Measurements from ENCODE around the gene MRPL17.
"Not testable (repeated sequence)": the region's sequence is repeated elsewhere in the genome, so short reads cannot be mapped to it uniquely, and the experiment has no call there.

The MRPL17 gene

GRCh38 chr11:6687876-6688275 is 4.7 kb upstream of the MRPL17 start:
- no peak for DNase-seq (ENCODE audit: extremely low read depth, insufficient read length)
- H3K4me3 ChIP-seq (replicated peaks; ENCODE audit: low read depth, low read length): no peak overlapping the region
- TF ChIP-seq, protein P1, sequence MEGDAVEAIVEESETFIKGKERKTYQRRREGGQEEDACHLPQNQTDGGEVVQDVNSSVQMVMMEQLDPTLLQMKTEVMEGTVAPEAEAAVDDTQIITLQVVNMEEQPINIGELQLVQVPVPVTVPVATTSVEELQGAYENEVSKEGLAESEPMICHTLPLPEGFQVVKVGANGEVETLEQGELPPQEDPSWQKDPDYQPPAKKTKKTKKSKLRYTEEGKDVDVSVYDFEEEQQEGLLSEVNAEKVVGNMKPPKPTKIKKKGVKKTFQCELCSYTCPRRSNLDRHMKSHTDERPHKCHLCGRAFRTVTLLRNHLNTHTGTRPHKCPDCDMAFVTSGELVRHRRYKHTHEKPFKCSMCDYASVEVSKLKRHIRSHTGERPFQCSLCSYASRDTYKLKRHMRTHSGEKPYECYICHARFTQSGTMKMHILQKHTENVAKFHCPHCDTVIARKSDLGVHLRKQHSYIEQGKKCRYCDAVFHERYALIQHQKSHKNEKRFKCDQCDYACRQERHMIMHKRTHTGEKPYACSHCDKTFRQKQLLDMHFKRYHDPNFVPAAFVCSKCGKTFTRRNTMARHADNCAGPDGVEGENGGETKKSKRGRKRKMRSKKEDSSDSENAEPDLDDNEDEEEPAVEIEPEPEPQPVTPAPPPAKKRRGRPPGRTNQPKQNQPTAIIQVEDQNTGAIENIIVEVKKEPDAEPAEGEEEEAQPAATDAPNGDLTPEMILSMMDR (IDR thresholded peaks at IDR 0.05; ENCODE audit: insufficient read depth, low read length, poor library complexity, severe bottlenecking): no peak

DNA sequence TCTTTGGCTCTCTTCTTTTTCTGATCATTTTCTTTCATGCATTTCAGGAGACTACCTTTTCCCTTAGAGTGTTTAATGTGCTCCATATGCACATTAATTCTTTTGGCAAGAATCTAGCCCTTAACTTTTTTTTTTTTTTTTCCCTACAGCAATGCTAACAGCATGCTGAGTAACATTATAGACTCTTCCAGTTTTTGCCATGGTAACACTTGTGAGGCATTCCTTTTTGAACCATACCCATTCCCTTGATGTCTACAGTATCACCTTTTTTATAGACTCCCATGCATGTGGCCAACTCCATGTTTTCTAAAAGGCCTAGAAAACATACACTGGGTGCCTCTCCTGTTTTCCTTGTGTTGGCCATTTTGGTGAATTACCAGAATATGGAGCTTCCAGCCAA is 2.9 kb upstream of the MRPL17 start:
- TF ChIP-seq, protein P1 (IDR thresholded peaks at IDR 0.05; ENCODE audit: insufficient read depth, low read length, poor library complexity, severe bottlenecking): no peak
- no peaks in the 10 kb centered on the region for H3K27me3 ChIP-seq (replicated peaks; ENCODE audit: control insufficient read depth, insufficient read depth, low read length)
- H3K36me3 ChIP-seq (ENCODE audit: control insufficient read depth, insufficient read depth, low read length): peaks cover 2% of the 10 kb centered on the region
- H3K4me3 ChIP-seq (replicated peaks; ENCODE audit: low read depth, low read length): no peak overlapping the region
- no peak for DNase-seq (ENCODE audit: extremely low read depth, insufficient read length)

More at GRCh38 chr11:6687876-6688275, 4.7 kb upstream of the MRPL17 start:
- Histone ChIP-seq H3K36me3 (ENCODE audit: control insufficient read depth, insufficient read depth, low read length) (no peaks in the 10 kb centered on the region), H3K27me3 (replicated peaks; ENCODE audit: control insufficient read depth, insufficient read depth, low read length) (no peaks in the 10 kb centered on the region)

DNA sequence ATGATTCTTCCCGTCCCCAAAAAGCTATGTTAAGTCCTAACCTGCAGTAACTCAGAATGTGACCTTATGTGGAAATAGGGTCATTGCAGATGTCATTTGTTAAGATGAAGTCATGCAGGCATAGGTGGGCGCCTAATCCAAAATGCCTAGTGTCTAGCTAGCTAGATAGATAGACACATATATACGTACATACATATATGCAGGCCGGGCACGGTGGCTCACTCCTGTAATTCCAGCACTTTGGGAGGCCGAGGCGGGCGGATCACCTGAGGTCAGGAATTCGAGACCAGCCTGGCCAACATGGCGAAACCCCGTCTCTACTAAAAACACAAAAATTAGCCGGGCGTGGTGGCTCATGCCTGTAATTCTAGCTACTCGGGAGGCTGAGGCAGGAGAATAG is 928 bp upstream of the MRPL17 start:
- DNase-seq (ENCODE audit: extremely low read depth, insufficient read length); H3K27me3 ChIP-seq (replicated peaks; ENCODE audit: control insufficient read depth, insufficient read depth, low read length); H3K4me3 ChIP-seq (replicated peaks; ENCODE audit: low read depth, low read length); H3K36me3 ChIP-seq (ENCODE audit: control insufficient read depth, insufficient read depth, low read length): not testable (repeated sequence)

DNA sequence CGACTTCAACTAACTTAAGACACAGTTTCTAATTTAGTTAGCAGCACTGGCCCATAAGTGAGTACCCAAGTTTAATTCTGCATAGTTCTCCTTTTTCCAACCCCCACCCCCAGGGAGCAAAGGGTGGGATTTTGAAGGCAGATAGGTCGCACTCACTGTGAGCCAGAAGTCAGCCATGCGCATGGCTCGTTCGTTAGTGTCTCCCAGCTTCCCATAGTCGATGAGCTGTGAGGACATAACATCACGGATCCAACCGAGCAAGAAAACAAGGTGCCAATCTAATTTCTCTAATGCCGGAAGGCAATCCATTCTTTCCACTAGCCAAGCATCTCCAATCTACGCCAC is 577 bp downstream of the MRPL17 start:
- no peaks in the 10 kb centered on the region for H3K27me3 ChIP-seq (replicated peaks; ENCODE audit: control insufficient read depth, insufficient read depth, low read length)
- peak overlapping the region; percentile 94 for H3K4me3 ChIP-seq (replicated peaks; ENCODE audit: low read depth, low read length)
- no peak for DNase-seq (ENCODE audit: extremely low read depth, insufficient read length)
- TF ChIP-seq, protein P1 (IDR thresholded peaks at IDR 0.05; ENCODE audit: insufficient read depth, low read length, poor library complexity, severe bottlenecking): no peak
- H3K36me3 ChIP-seq (ENCODE audit: control insufficient read depth, insufficient read depth, low read length): peaks cover 7% of the 10 kb centered on the region

DNA sequence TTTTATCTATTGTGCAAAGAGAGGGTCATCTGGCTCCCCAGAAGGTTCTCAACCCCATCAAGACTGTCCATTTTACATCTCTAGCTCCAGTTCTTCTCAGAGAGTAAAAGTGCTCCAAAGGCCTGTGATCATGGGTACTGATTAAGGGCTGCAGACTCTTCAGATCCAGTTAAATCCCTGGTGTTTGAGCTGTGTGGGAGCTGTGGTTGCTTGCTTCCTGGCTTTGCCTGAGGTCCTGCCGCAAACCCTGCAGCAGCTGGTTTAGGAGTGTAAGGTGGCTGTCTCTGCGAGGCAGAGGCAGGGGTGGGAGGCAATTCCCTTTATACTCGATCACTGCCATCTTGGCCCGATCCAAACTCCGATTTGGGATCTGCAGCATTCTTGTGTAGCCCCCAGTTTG is 1.2 kb downstream of the MRPL17 start:
- DNase-seq (ENCODE audit: extremely low read depth, insufficient read length): no peak
- H3K27me3 ChIP-seq (replicated peaks; ENCODE audit: control insufficient read depth, insufficient read depth, low read length): no peaks in the 10 kb centered on the region
- H3K4me3 ChIP-seq (replicated peaks; ENCODE audit: low read depth, low read length): peak overlapping the region; percentile 94
- TF ChIP-seq, protein P1 (IDR thresholded peaks at IDR 0.05; ENCODE audit: insufficient read depth, low read length, poor library complexity, severe bottlenecking): no peak
- peaks cover 7% of the 10 kb centered on the region for H3K36me3 ChIP-seq (ENCODE audit: control insufficient read depth, insufficient read depth, low read length)

GRCh38 chr11:6681505-6681904 is 1.6 kb downstream of the MRPL17 start:
- TF ChIP-seq, protein P1 (IDR thresholded peaks at IDR 0.05; ENCODE audit: insufficient read depth, low read length, poor library complexity, severe bottlenecking): no peak
- no peaks in the 10 kb centered on the region for H3K27me3 ChIP-seq (replicated peaks; ENCODE audit: control insufficient read depth, insufficient read depth, low read length)
- DNase-seq (ENCODE audit: extremely low read depth, insufficient read length): no peak

More at GRCh38 chr11:6681505-6681904, 1.6 kb downstream of the MRPL17 start:
- H3K4me3 ChIP-seq (replicated peaks; ENCODE audit: low read depth, low read length): peak overlapping the region; percentile 94
- peaks cover 7% of the 10 kb centered on the region for H3K36me3 ChIP-seq (ENCODE audit: control insufficient read depth, insufficient read depth, low read length)
